Left ventricle myocardium inferior (tissue), 1 donor: ENCODE data around the gene SCO2. TPM values are rescaled to one million over a fixed set of nuclear protein-coding genes. Genes with fewer than 3 reads are reported as not detected.
A peak's percentile ranks its signal among the peaks of the same experiment; 100 is the strongest.

Experiments used
- DNase-seq: peaks from one replicate; pipeline ENCODE4 v3.0.0-alpha.2; 2020
- H3K27ac ChIP-seq: fragments of 200-600 bp; replicated peaks from 2 replicates; pipeline ENCODE4 v1.8.0; 2021
- H3K27me3 ChIP-seq: fragments of 200-600 bp; 2 replicates; pipeline ENCODE4 v1.8.0; 2021; ENCODE audit warnings: low read depth
- H3K36me3 ChIP-seq: fragments of 200-600 bp; 2 replicates; pipeline ENCODE4 v1.8.0; 2021
- H3K4me1 ChIP-seq: fragments of 200-600 bp; 2 replicates; pipeline ENCODE4 v1.8.0; 2021
- H3K4me3 ChIP-seq: fragments of 200-600 bp; 2 replicates; pipeline ENCODE4 v1.8.0; 2021; ENCODE audit warnings: mild to moderate bottlenecking, moderate library complexity
- H3K9me3 ChIP-seq: fragments of 200-600 bp; replicated peaks from 2 replicates; pipeline ENCODE4 v1.8.0; 2021
- CTCF ChIP-seq: fragments of 200-600 bp; IDR thresholded peaks from 2 replicates; pipeline ENCODE4 v1.8.0; 2021; ENCODE audit warnings: antibody characterized with exemption, mild to moderate bottlenecking, borderline replicate concordance
- intact Hi-C: fragments of 100-400 bp; cut with micrococcal nuclease; formaldehyde crosslinking; loops from one replicate; pipeline ENCODE4 v1.11.0; 2022
- total RNA-seq: library from RNA; stranded (reverse); fragmentation: NEBNext Ultra II Directional; extraction: Animal tissue kit (Norgen Biotek cat#: 25700); gene quantifications from one replicate; pipeline ENCODE4 v1.2.1, GENCODE V29; 2021
- donor health status: DM: no; HTN: yes; CAD: no; lungs with severe emphysema.

SCO2 gene
- total RNA-seq, 1 donor from 2014 or later, result not detected

- H3K4me1 ChIP-seq, result peaks cover 61% of the 10 kb centered on the region
- no peak for DNase-seq
- intact Hi-C loops, result no loop called here
- no peaks in the 10 kb centered on the region for H3K9me3 ChIP-seq
- TF ChIP-seq CTCF, result no peak
- H3K27ac ChIP-seq, result peak overlapping the region; percentile 97
- peak overlapping the region; percentile 79 for H3K4me3 ChIP-seq
- peaks cover 43% of the 10 kb centered on the region for H3K36me3 ChIP-seq
- H3K27me3 ChIP-seq, result peaks cover 7% of the 10 kb centered on the region
Observed at GRCh38 chr22:50524676-50525103, 708 bp downstream of the SCO2 start.

- H3K27ac ChIP-seq, result peak overlapping the region; percentile 97
- no peaks in the 10 kb centered on the region for H3K9me3 ChIP-seq
- peaks cover under 1% of the 10 kb centered on the region for H3K27me3 ChIP-seq
- TF ChIP-seq CTCF, result no peak
- H3K4me1 ChIP-seq, result peaks cover 54% of the 10 kb centered on the region
- no peak for DNase-seq
- intact Hi-C loops, result no loop called here
- H3K4me3 ChIP-seq, result peak overlapping the region; percentile 79
- peaks cover 50% of the 10 kb centered on the region for H3K36me3 ChIP-seq
Observed at GRCh38 chr22:50523806-50524675, 1.4 kb downstream of the SCO2 start.

DNA sequence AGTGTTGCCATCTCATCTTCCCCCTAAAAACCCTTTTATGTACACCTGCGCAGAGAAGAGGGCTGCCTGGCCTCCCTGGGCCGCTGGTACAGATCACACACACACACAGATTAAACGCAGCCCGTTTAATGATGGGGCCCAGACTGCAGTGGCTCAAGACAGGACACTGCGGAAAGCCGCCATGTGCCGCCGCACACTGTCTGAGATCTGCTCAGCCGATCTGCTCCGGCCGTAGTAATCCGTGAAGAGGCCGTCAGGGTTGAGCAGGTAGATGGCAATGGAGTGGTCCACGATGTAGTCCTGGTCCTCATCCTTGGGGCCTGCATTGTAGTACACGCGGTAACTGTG, 2.0 kb downstream of the SCO2 start:
- Histone ChIP-seq H3K36me3 (peaks cover 56% of the 10 kb centered on the region), H3K4me1 (peaks cover 48% of the 10 kb centered on the region), H3K27ac (no peak overlapping the region), H3K4me3 (no peak overlapping the region), H3K9me3 (no peaks in the 10 kb centered on the region), H3K27me3 (no peaks in the 10 kb centered on the region)
- TF ChIP-seq CTCF, result no peak
- no peak for DNase-seq
- intact Hi-C loops, result no loop called here

DNA sequence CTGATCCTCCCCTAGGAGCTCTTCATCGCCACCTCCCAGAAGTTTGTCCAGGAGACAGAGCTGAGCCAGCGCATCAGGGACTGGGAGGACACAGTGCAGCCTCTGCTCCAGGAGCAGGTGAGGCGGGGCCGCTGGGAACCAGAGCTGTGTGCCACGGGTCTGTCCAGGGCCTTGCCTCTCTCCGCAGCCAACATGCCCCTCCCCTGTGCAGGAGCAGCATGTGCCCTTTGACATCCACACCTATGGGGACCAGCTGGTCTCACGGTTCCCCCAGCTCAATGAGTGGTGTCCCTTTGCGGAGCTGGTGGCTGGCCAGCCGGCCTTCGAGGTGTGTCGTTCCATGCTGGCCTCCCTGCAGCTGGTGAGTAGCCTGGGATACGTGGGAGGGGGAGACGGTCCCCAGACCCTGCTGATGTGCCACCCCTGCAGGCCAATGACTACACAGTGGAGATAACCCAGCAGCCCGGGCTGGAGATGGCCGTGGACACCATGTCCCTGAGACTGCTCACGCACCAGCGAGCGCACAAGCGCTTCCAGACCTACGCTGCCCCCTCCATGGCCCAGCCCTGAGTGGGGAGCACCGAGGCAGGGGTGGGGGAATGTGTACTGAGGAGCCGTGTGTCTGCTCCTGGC, 2.5 kb downstream of the SCO2 start:
- Histone ChIP-seq H3K4me3 (no peak overlapping the region), H3K27ac (no peak overlapping the region), H3K36me3 (peaks cover 61% of the 10 kb centered on the region), H3K9me3 (no peaks in the 10 kb centered on the region), H3K4me1 (peaks cover 44% of the 10 kb centered on the region), H3K27me3 (no peaks in the 10 kb centered on the region)
- TF ChIP-seq CTCF, result no peak
- no peak for DNase-seq
- intact Hi-C loops, result no loop called here

DNA sequence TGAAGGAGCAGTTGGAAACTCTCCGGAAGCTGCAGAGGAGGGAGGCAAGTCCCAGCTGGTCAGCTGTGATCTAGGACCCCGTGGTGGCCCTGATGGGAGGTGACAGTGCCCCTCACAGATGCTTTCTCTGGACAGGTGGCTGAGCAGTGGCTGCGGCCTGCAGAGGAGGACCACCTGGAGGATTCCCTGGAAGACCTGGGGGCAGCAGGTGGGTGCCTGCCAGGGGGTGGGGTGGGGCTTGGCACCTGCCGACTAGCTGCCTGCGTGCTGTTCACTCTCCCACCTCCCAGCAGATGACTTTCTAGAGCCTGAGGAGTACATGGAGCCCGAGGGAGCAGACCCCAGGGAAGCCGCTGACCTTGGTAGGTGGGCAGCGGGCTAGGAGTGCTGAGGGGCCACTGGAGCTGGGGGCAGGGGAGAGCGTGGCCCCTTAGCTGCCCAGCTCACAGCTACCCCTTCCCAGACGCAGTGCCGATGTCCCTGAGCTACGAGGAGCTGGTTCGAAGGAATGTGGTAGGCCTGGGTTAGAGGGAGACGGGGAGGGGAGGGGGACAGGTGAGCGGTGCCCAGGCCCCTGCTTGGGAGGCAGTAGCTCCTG, 3.1 kb downstream of the SCO2 start:
- Histone ChIP-seq H3K4me1 (peaks cover 38% of the 10 kb centered on the region), H3K9me3 (no peaks in the 10 kb centered on the region), H3K27ac (no peak overlapping the region), H3K27me3 (no peaks in the 10 kb centered on the region), H3K36me3 (peaks cover 67% of the 10 kb centered on the region), H3K4me3 (no peak overlapping the region)
- TF ChIP-seq CTCF, result no peak
- intact Hi-C loops, result no loop called here
- no peak for DNase-seq
